ENCODE data around the gene MEPCE.

DNA sequence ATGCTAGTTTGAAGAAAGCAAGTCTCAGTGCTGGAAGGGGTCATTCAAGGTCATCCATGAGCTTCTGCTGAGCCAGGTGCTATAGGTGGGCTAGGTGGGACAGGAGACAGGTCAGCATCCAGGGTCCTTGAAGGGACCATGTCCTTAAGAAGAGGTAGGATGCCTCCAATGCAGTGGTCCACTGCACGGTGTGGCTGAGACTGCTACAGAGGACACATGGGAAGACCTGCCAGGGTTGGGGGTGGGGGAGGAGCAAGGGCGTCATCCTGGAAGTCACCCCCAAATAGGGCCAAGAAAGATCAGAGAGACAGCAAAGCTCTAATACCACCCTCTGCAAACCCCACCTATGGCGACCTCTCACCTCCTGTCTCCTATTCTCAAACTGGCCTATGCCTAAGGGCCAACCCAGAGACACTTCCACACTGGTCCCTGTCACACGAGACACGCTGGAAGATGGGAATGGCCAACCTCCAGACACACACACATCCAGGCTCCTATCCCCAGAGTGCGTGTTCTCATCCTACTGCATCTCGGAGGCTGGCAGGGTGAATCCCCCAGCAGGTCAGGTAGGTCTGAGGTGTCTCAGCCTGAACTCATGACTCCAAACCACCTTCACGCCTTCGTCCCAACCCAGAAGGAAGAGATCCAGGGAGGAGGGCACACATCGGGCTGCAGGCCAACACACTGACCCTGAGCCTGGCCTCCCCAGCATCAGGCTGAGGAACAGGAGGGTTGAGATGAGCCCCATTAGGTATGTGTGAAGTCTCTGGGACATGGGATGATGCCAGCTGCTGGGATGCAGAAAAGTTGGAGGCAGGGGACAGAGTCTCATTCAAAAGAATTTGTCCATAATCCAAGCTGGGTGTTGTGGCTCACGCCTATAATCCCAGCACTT lies 12.3 kb downstream of the MEPCE start:
- TF ChIP-seq, protein P1, sequence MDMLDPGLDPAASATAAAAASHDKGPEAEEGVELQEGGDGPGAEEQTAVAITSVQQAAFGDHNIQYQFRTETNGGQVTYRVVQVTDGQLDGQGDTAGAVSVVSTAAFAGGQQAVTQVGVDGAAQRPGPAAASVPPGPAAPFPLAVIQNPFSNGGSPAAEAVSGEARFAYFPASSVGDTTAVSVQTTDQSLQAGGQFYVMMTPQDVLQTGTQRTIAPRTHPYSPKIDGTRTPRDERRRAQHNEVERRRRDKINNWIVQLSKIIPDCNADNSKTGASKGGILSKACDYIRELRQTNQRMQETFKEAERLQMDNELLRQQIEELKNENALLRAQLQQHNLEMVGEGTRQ (CRISPR knock-in tag; IDR thresholded peaks at IDR 0.05), result no peak
- TF ChIP-seq EP300 (IDR thresholded peaks at IDR 0.05; ENCODE audit: low read length) (no peak), LEF1 (IDR thresholded peaks at IDR 0.05) (no peak), NFYB (IDR thresholded peaks at IDR 0.05; ENCODE audit: extremely low read depth, insufficient read length) (no peak), PTBP1 (IDR thresholded peaks at IDR 0.05; ENCODE audit: low read depth, low read length) (no peak), HDAC3 (IDR thresholded peaks at IDR 0.05; ENCODE audit: borderline replicate concordance, partially characterized antibody) (no peak), STAG1 (CRISPR knock-in tag; IDR thresholded peaks at IDR 0.05; ENCODE audit: borderline replicate concordance) (no peak), HNRNPH1 (optimal IDR thresholded peaks at IDR 0.05; ENCODE audit: low read depth, low read length) (no peak)
- TF ChIP-seq, protein P2, sequence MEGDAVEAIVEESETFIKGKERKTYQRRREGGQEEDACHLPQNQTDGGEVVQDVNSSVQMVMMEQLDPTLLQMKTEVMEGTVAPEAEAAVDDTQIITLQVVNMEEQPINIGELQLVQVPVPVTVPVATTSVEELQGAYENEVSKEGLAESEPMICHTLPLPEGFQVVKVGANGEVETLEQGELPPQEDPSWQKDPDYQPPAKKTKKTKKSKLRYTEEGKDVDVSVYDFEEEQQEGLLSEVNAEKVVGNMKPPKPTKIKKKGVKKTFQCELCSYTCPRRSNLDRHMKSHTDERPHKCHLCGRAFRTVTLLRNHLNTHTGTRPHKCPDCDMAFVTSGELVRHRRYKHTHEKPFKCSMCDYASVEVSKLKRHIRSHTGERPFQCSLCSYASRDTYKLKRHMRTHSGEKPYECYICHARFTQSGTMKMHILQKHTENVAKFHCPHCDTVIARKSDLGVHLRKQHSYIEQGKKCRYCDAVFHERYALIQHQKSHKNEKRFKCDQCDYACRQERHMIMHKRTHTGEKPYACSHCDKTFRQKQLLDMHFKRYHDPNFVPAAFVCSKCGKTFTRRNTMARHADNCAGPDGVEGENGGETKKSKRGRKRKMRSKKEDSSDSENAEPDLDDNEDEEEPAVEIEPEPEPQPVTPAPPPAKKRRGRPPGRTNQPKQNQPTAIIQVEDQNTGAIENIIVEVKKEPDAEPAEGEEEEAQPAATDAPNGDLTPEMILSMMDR (IDR thresholded peaks at IDR 0.05 in 2 of 3, conservative IDR thresholded peaks at IDR 0.05 in 1 of 3; ENCODE audit: insufficient read depth in 2 of 3, low read depth in 1 of 3, low read length in 3 of 3), result no peak
